K562 (cell line): Measurements from ENCODE around the gene ARL10. TPM values are rescaled to one million over a fixed set of nuclear protein-coding genes. Genes with fewer than 3 reads are reported as not detected.

Experiments
- ATF7 ChIP-seq: fragments of 450-650 bp; IDR thresholded peaks from 2 replicates; pipeline ENCODE4 v1.7.1; 2014; ENCODE audit warnings: mild to moderate bottlenecking, moderate library complexity
- GTF2E2 ChIP-seq: fragments of 200-800 bp; sonication (Bioruptor generic); IDR thresholded peaks from 2 replicates; pipeline ENCODE4 v1.6.1; 2016; ENCODE audit warnings: missing genetic modification characterization, missing compliant biosample characterization
- KDM1A ChIP-seq, 2 experiments: fragments of 450-650 bp; IDR thresholded peaks; 2 replicates each; pipeline ENCODE4 v1.6.1; 2016; ENCODE audit warnings: mild to moderate bottlenecking in 2 of 2
- LEF1 ChIP-seq: fragments of 450-650 bp; IDR thresholded peaks from 2 replicates; pipeline ENCODE4 v1.6.1; 2016; ENCODE audit warnings: mild to moderate bottlenecking
- RBM17 ChIP-seq: fragments of 200-400 bp; formaldehyde crosslinking; IDR thresholded peaks from 2 replicates; pipeline ENCODE4 v1.6.1; 2017; ENCODE audit warnings: low read depth, mild to moderate bottlenecking, low read length, borderline replicate concordance
- SMAD3 ChIP-seq: fragments of 450-650 bp; formaldehyde crosslinking; conservative IDR thresholded peaks from 2 replicates; pipeline ENCODE4 v1.4.0; 2020; ENCODE audit warnings: mild to moderate bottlenecking
- SRF ChIP-seq, 2 experiments: fragments of 250-450, 450-650 bp in 1 of 2; sonication (Bioruptor Pico) in 1 of 2; sonication (generic) in 1 of 2; formaldehyde crosslinking; IDR thresholded peaks; 2 replicates each; pipeline versions ENCODE4 v1.5.0 to v1.5.1; 2020 to 2022; ENCODE audit warnings: mild to moderate bottlenecking in 1 of 2, missing genetic modification reagents in 1 of 2
- ZNF707 ChIP-seq: fragments of 250-450 bp; sonication (Bioruptor Pico); conservative IDR thresholded peaks from 2 replicates; pipeline ENCODE4 v1.8.0; 2022; ENCODE audit warnings: inconsistent platforms, mild to moderate bottlenecking, moderate library complexity
- polyA plus RNA-seq, 8 experiments: library from polyadenylated mRNA; depleted of rRNA in 4 of 8; stranded (reverse) in 5 of 8; unstranded in 3 of 8; fragments of >200 nt; fragmentation: Nextera tagmentation in 2 of 8; fragmentation: Illumina TruSeq in 1 of 8; extraction: Ambion mirVana in 2 of 8; extraction: Trizol in 1 of 8; gene quantifications; 2 replicates each; pipeline versions ENCODE4 v1.2.1 to v1.2.3, GENCODE V29; 2011 to 2014; ENCODE audit warnings: inconsistent platforms in 1 of 8, missing spikeins in 1 of 8
- total RNA-seq, 7 experiments: library from RNA; depleted of rRNA in 6 of 7; stranded (reverse); fragments of >200 nt in 6 of 7; fragmentation: Illumina TruSeq in 2 of 7; extraction: Trizol in 2 of 7; gene quantifications; 2 replicates each; pipeline versions ENCODE4 v1.2.1 to v1.2.3, GENCODE V29; 2011 to 2021; ENCODE audit warnings: low replicate concordance in 1 of 7
- TF ChIP-seq, protein P1 (sequence below): fragments of 200-600 bp; sonication (generic); IDR thresholded peaks from one replicate; pipeline ENCODE4 v1.6.1; 2012; ENCODE audit warnings: mild to moderate bottlenecking, low read depth, low read length, inconsistent platforms
- TF ChIP-seq, protein P2 (sequence below): fragments of 450-650 bp; IDR thresholded peaks from 2 replicates; pipeline ENCODE4 v1.6.1; 2016; ENCODE audit warnings: low read depth, mild to moderate bottlenecking, moderate library complexity
- TF ChIP-seq, protein P3 (sequence below): sonication (generic); formaldehyde crosslinking; IDR thresholded peaks from 2 replicates; pipeline ENCODE4 v1.8.0; 2022; ENCODE audit warnings: missing genetic modification reagents, mild to moderate bottlenecking, borderline replicate concordance

Gene ARL10
- total and polyA plus RNA-seq, 9 of the 15 experiments (the other 6 are each of a cell fraction or from before 2014, with no cell fraction given), result under 0.01 to 0.40 (median 0.34) TPM; not detected in 3

DNA sequence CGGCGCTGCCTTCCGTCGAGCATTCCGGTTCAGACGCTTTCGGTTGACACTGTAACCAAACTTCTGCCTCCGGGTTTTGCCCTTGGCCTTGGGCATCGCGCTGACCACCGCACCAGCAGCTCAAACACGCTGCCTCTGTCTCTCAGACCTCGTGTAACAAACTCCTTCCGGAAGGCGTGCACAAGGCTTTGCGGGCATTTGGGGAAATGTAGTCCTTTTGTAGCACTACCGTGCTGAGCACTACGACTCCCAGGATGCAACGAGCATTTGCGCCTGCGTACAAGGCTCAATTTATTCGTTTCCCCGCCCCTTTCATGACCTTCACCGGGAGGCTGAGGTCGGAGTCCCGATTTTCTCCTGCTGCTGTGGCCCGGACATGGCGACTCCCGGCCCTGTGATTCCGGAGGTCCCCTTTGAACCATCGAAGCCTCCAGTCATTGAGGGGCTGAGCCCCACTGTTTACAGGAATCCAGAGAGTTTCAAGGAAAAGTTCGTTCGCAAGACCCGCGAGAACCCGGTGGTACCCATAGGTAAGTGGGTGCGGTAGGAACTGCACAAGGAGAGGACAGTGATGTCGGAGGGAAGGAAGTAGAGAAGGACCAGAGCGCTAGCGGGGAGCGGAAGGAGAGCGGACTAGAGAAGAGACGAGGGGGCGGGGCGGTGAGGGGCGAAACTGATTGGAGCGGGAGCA lies 23.3 kb downstream of the ARL10 start, which contains the start of the genes HIGD2A and NOP16 (continued):
- TF ChIP-seq, protein P1, sequence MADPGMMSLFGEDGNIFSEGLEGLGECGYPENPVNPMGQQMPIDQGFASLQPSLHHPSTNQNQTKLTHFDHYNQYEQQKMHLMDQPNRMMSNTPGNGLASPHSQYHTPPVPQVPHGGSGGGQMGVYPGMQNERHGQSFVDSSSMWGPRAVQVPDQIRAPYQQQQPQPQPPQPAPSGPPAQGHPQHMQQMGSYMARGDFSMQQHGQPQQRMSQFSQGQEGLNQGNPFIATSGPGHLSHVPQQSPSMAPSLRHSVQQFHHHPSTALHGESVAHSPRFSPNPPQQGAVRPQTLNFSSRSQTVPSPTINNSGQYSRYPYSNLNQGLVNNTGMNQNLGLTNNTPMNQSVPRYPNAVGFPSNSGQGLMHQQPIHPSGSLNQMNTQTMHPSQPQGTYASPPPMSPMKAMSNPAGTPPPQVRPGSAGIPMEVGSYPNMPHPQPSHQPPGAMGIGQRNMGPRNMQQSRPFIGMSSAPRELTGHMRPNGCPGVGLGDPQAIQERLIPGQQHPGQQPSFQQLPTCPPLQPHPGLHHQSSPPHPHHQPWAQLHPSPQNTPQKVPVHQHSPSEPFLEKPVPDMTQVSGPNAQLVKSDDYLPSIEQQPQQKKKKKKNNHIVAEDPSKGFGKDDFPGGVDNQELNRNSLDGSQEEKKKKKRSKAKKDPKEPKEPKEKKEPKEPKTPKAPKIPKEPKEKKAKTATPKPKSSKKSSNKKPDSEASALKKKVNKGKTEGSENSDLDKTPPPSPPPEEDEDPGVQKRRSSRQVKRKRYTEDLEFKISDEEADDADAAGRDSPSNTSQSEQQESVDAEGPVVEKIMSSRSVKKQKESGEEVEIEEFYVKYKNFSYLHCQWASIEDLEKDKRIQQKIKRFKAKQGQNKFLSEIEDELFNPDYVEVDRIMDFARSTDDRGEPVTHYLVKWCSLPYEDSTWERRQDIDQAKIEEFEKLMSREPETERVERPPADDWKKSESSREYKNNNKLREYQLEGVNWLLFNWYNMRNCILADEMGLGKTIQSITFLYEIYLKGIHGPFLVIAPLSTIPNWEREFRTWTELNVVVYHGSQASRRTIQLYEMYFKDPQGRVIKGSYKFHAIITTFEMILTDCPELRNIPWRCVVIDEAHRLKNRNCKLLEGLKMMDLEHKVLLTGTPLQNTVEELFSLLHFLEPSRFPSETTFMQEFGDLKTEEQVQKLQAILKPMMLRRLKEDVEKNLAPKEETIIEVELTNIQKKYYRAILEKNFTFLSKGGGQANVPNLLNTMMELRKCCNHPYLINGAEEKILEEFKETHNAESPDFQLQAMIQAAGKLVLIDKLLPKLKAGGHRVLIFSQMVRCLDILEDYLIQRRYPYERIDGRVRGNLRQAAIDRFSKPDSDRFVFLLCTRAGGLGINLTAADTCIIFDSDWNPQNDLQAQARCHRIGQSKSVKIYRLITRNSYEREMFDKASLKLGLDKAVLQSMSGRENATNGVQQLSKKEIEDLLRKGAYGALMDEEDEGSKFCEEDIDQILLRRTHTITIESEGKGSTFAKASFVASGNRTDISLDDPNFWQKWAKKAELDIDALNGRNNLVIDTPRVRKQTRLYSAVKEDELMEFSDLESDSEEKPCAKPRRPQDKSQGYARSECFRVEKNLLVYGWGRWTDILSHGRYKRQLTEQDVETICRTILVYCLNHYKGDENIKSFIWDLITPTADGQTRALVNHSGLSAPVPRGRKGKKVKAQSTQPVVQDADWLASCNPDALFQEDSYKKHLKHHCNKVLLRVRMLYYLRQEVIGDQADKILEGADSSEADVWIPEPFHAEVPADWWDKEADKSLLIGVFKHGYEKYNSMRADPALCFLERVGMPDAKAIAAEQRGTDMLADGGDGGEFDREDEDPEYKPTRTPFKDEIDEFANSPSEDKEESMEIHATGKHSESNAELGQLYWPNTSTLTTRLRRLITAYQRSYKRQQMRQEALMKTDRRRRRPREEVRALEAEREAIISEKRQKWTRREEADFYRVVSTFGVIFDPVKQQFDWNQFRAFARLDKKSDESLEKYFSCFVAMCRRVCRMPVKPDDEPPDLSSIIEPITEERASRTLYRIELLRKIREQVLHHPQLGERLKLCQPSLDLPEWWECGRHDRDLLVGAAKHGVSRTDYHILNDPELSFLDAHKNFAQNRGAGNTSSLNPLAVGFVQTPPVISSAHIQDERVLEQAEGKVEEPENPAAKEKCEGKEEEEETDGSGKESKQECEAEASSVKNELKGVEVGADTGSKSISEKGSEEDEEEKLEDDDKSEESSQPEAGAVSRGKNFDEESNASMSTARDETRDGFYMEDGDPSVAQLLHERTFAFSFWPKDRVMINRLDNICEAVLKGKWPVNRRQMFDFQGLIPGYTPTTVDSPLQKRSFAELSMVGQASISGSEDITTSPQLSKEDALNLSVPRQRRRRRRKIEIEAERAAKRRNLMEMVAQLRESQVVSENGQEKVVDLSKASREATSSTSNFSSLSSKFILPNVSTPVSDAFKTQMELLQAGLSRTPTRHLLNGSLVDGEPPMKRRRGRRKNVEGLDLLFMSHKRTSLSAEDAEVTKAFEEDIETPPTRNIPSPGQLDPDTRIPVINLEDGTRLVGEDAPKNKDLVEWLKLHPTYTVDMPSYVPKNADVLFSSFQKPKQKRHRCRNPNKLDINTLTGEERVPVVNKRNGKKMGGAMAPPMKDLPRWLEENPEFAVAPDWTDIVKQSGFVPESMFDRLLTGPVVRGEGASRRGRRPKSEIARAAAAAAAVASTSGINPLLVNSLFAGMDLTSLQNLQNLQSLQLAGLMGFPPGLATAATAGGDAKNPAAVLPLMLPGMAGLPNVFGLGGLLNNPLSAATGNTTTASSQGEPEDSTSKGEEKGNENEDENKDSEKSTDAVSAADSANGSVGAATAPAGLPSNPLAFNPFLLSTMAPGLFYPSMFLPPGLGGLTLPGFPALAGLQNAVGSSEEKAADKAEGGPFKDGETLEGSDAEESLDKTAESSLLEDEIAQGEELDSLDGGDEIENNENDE, result no peak
- TF ChIP-seq LEF1, result peak; percentile 80
- TF ChIP-seq SRF (CRISPR knock-in tag; IDR thresholded peaks at IDR 0.05), result peak in 1 of 2 experiments; percentile 47; a peak in 1 of 4 replicates
- no peak; a peak in 1 of 4 replicates for TF ChIP-seq KDM1A (IDR thresholded peaks at IDR 0.05)
- TF ChIP-seq, protein P2, sequence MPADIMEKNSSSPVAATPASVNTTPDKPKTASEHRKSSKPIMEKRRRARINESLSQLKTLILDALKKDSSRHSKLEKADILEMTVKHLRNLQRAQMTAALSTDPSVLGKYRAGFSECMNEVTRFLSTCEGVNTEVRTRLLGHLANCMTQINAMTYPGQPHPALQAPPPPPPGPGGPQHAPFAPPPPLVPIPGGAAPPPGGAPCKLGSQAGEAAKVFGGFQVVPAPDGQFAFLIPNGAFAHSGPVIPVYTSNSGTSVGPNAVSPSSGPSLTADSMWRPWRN, result no peak
- TF ChIP-seq, protein P3, sequence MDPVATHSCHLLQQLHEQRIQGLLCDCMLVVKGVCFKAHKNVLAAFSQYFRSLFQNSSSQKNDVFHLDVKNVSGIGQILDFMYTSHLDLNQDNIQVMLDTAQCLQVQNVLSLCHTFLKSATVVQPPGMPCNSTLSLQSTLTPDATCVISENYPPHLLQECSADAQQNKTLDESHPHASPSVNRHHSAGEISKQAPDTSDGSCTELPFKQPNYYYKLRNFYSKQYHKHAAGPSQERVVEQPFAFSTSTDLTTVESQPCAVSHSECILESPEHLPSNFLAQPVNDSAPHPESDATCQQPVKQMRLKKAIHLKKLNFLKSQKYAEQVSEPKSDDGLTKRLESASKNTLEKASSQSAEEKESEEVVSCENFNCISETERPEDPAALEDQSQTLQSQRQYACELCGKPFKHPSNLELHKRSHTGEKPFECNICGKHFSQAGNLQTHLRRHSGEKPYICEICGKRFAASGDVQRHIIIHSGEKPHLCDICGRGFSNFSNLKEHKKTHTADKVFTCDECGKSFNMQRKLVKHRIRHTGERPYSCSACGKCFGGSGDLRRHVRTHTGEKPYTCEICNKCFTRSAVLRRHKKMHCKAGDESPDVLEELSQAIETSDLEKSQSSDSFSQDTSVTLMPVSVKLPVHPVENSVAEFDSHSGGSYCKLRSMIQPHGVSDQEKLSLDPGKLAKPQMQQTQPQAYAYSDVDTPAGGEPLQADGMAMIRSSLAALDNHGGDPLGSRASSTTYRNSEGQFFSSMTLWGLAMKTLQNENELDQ, result peak; percentile 62; the same call in 1 of the 2 replicates
- TF ChIP-seq ZNF707 (CRISPR knock-in tag), result no peak
- peak; percentile 83 for TF ChIP-seq ATF7
- TF ChIP-seq GTF2E2 (tag), result peak; percentile 95
- TF ChIP-seq RBM17, result no peak
- TF ChIP-seq SMAD3 (CRISPR knock-in tag), result no peak
